Measurements from ENCODE around the gene RBM19. TPM values are rescaled to one million over a fixed set of nuclear protein-coding genes. Genes with fewer than 3 reads are reported as not detected.

RBM19 gene
- total RNA-seq, 1 experiment from 2014 or later: 47.2 TPM

- CTCF ChIA-PET: no interaction called here
- peaks cover 61% of the 10 kb centered on the region for H3K27me3 Mint-ChIP-seq (ENCODE audit: unreplicated experiment)
- intact Hi-C loops (cut with micrococcal nuclease; ENCODE audit: unreplicated experiment): no loop called here
Measured at GRCh38 chr12:113779774-113780173, 186.4 kb downstream of the RBM19 start.

GRCh38 chr12:113778432-113779132 is 187.5 kb downstream of the RBM19 start:
- intact Hi-C loops (cut with micrococcal nuclease; ENCODE audit: unreplicated experiment): no loop called here
- Mint-ChIP-seq H3K4me3 (ENCODE audit: low read depth, unreplicated experiment) (no peak overlapping the region), H3K36me3 (ENCODE audit: insufficient read depth, unreplicated experiment) (no peaks in the 10 kb centered on the region), H3K4me1 (ENCODE audit: low read depth, unreplicated experiment) (no peaks in the 10 kb centered on the region), H3K9me3 (ENCODE audit: low read depth, unreplicated experiment) (no peaks in the 10 kb centered on the region), H3K27ac (ENCODE audit: unreplicated experiment) (no peak overlapping the region), H3K27me3 (ENCODE audit: unreplicated experiment) (peaks cover 71% of the 10 kb centered on the region)
- no TSS peak for BruUV-seq (replicated peaks)
- no peak for TF ChIP-seq CTCF (IDR thresholded peaks at IDR 0.05; ENCODE audit: unreplicated experiment)
- CTCF ChIA-PET: interaction anchor here (0.6 kb wide), 1 partner anchor 13 kb away, joined by 3 read pairs; no protein-coding TSS in a partner anchor
- DNase-seq: no peak

More at GRCh38 chr12:113779774-113780173, 186.4 kb downstream of the RBM19 start:
- no peaks in the 10 kb centered on the region for H3K36me3 Mint-ChIP-seq (ENCODE audit: insufficient read depth, unreplicated experiment)
- no peaks in the 10 kb centered on the region for H3K4me1 Mint-ChIP-seq (ENCODE audit: low read depth, unreplicated experiment)
- H3K4me3 Mint-ChIP-seq (ENCODE audit: low read depth, unreplicated experiment): no peak overlapping the region
- TF ChIP-seq CTCF (IDR thresholded peaks at IDR 0.05; ENCODE audit: unreplicated experiment): no peak
- no peaks in the 10 kb centered on the region for H3K9me3 Mint-ChIP-seq (ENCODE audit: low read depth, unreplicated experiment)
- no peak overlapping the region for H3K27ac Mint-ChIP-seq (ENCODE audit: unreplicated experiment)
- no TSS peak for BruUV-seq (replicated peaks)
- no peak for DNase-seq

- H3K9me3 Mint-ChIP-seq (ENCODE audit: low read depth, unreplicated experiment): no peaks in the 10 kb centered on the region
- intact Hi-C loops (cut with micrococcal nuclease; ENCODE audit: unreplicated experiment): no loop called here
- peaks cover 74% of the 10 kb centered on the region for H3K27me3 Mint-ChIP-seq (ENCODE audit: unreplicated experiment)
- BruUV-seq (replicated peaks): no TSS peak
- no peak overlapping the region for H3K27ac Mint-ChIP-seq (ENCODE audit: unreplicated experiment)
- H3K4me3 Mint-ChIP-seq (ENCODE audit: low read depth, unreplicated experiment): no peak overlapping the region
- no peak for TF ChIP-seq CTCF (IDR thresholded peaks at IDR 0.05; ENCODE audit: unreplicated experiment)
- CTCF ChIA-PET: no interaction called here
- H3K36me3 Mint-ChIP-seq (ENCODE audit: insufficient read depth, unreplicated experiment): no peaks in the 10 kb centered on the region
- no peaks in the 10 kb centered on the region for H3K4me1 Mint-ChIP-seq (ENCODE audit: low read depth, unreplicated experiment)
- DNase-seq: no peak
Measured at GRCh38 chr12:113777751-113778150, 188.4 kb downstream of the RBM19 start.

GRCh38 chr12:113776536-113776935 is 189.6 kb downstream of the RBM19 start:
- H3K27me3 Mint-ChIP-seq (ENCODE audit: unreplicated experiment): peaks cover 62% of the 10 kb centered on the region
- DNase-seq: no peak
- BruUV-seq (replicated peaks): no TSS peak
- CTCF ChIA-PET: no interaction called here
- no peak overlapping the region for H3K27ac Mint-ChIP-seq (ENCODE audit: unreplicated experiment)
- H3K9me3 Mint-ChIP-seq (ENCODE audit: low read depth, unreplicated experiment): no peaks in the 10 kb centered on the region
- H3K4me3 Mint-ChIP-seq (ENCODE audit: low read depth, unreplicated experiment): no peak overlapping the region
- TF ChIP-seq CTCF (IDR thresholded peaks at IDR 0.05; ENCODE audit: unreplicated experiment): no peak
- H3K36me3 Mint-ChIP-seq (ENCODE audit: insufficient read depth, unreplicated experiment): no peaks in the 10 kb centered on the region
- intact Hi-C loops (cut with micrococcal nuclease; ENCODE audit: unreplicated experiment): no loop called here
- H3K4me1 Mint-ChIP-seq (ENCODE audit: low read depth, unreplicated experiment): no peaks in the 10 kb centered on the region

All from Calu3 (cell line).